Stromal cell of bone marrow (primary cell): Measurements from ENCODE around the gene GRK3.
"Not testable (repeated sequence)": the region's sequence is repeated elsewhere in the genome, so short reads cannot be mapped to it uniquely, and the experiment has no call there.

ENCODE experiments used
- DNase-seq: peaks from one replicate; pipeline ENCODE4 v3.0.0-alpha.2; 2012; ENCODE audit warnings: low read depth

GRK3 gene

DNA sequence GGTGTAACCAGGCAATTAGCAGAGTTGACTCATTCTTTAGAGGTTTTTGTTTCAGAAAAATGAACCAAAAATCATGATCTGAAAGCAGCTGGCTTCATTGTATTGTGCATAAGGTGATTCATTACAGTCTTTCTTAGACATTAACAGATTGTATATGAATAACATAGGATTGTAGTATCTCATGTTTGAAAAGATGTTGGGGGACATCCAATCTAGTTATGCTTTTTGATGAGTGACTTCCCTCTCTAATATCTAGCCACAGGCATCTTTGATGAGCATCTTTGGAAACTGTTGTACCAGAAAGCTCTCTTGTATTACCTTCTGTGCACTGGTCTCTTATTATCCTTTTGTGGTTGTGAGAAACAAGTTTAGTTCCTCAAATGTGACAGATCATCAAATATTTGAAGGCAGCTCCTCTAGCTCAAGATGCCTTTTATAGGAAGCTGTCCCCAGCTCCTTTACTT is 8.3 kb downstream of the GRK3 start:
- DNase-seq: no peak

DNA sequence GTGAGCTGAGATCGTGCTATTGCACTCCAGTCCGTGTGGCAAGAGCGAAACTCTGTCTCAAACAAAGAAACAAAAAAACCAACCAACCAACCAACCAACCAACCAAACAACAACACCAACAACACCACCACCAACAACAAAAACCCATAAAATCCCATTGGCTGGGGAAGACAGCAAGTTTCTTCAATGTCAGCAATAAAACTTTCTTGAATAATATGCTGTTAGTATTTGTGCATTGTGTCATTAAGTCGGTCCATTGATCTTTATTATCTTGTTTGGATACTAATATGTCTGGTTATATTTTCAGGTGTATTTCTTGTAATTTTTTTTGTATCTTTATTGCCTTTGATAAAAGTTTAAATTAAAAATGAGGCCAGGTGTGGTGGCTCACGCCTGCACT is 9.4 kb downstream of the GRK3 start:
- no peak for DNase-seq

DNA sequence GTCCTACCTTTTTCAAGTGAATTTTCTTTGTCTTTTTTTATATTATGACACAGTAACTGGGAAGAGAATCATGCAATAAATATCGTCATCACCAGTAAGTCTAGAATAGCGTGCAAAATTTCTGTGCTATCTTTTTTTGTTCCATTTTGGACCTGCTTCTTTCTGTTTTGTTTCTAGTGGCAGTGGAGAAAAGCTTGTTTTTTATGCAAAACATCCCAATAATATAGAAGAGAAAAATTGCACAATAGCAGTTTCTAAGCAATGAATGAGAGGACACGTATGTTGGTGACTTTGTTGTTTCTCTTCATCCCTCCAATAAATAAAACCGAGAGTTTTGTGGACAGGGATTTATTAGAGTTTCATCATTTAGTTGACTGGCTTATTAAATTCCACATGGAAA is 10.3 kb downstream of the GRK3 start:
- no peak for DNase-seq

DNA sequence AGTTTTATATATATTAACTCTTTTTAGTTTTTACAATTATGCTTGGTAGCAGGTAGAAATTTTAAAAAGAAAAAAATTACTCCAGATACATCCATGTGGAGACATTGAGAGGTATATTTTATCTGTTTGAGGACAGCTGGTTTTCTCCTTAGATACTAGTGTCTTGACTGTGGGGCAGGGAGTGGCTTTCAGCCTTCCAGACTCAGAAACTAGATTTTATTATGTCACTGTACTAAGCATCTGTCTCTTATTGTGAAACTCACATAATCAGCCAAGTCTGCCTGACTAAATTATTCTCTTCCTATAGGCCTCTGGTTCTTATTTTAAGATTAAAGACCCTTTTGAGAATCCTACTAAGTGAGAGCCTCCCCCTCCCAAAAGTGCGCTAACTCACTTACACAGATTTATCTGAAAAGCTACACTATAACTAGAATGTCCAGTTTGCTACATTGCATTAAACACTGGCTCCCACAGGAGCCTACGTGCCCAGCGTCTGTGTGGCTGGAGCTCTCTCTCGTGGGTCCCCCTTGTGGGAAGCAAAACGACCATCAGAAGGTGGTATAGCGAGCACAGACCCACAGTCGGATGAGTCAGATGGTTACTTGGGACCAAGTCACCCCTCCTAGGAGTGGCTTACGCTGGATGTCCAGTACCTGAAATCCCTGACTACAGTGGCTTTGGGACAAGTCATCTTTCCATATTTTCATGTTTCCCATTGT is 11.4 kb downstream of the GRK3 start:
- DNase-seq: not testable (repeated sequence)

DNA sequence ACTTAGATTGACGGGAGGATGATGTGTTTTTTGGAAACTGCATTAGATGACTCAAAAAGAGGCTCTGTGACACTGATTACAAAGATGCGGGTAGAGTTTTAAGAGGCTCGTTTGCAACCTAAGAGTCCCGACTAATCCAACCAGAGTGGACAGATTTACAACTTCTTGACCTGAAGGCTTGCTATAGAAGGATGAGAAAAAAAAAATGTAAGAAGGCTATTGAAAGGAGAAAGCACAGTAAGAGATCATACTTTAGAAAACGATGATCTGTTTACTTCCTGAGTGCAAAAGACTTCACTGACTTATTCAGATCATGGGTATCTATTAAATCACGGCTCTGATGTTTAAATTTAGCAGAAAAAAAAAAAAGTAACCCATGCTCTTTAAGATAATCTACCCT is 17.0 kb downstream of the GRK3 start:
- DNase-seq: not testable (repeated sequence)

DNA sequence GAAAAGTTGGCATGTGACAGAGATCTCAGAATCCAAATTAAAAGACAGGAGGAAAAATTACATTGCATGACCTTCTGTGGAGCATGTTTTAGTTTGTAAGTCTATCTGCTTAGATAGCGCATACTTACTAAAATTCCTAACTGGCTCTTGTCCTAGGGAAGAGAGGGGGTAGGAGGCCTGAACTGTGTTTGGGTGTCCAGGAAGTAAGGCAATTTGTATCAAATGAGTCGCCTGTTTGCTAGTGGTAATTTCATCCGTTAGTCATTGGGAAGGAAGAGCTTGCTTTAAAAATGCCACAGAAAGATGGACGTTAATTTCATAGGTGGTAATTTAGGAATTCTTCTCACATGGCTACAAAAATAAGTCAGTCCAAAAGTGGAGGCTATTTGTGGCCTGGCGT is 18.5 kb downstream of the GRK3 start:
- peak; percentile 18 for DNase-seq

DNA sequence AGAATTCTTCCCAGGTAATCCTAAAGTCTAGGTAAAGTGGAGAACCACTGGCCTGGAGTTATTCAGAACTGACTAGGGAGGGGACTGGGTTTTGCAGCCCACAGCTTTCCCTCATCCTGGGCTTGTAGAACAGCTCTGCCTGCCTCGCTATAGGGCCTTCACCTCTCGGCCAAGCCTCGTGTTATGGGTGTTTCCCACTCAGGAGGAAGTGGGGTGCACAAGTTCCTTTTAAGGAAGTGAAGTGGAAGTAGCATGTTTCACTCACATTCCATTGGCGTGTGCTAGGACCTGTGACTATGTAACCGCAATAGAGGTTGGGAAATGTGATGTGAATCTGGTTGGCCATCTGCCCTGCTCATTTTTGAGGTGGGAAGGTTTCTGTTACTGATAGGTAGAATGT is 20.5 kb downstream of the GRK3 start:
- DNase-seq: not testable (repeated sequence)

DNA sequence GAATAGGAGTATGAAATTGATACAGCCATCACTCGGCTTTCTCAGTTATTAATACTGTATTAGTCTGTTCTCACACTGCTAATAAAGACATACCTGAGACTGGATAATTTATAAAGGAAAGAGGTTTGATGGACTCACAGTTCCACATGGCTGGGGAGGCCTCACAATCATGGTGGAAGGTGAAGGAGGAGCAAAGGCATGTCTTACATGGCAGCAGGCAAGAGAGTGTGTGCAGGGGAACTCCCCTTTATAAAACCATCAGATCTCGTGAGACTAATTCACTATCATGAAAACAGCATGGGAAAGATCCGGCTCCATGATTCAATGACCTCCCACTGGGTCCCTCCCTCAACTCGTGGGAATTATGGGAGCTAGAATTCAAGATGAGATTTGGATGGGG is 25.2 kb downstream of the GRK3 start:
- DNase-seq: not testable (repeated sequence)

DNA sequence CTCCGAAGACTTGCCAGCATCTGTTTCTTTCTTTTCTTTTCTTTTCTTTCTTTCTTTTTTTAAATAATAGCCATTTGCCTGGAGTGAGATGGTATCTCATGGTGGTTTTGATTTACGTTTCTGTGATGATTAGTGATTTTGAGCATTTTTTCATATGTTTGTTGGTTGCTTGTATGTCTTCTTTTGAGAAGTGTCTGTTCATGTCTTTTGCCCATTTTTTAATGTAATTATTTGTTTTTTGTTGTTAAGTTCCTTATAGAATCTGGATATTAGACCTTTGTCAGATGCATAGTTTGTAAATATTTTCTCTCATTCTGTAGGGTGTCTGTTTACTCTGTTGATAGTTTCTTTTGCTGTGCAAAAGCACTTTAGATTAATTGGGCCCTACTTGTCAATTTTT is 28.8 kb downstream of the GRK3 start:
- DNase-seq: not testable (repeated sequence)

DNA sequence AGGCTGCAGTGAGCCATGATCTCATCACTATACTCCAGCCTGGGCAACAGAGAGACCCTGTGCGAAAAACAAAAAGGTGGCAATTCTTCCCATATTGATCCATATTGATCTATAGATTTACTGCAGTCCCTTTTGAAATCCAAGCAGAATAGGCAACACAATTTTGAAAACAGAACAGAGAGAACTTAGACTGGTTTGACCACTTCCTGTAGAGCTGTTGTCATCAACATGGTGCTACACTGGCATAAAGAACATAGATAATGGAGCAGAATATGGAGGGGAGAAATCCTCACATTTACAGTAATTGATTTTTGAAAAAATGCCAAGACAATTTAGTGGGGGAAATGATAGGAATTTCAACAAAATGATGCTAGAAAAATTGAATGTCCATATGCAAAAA is 34.1 kb downstream of the GRK3 start:
- no peak for DNase-seq

DNA sequence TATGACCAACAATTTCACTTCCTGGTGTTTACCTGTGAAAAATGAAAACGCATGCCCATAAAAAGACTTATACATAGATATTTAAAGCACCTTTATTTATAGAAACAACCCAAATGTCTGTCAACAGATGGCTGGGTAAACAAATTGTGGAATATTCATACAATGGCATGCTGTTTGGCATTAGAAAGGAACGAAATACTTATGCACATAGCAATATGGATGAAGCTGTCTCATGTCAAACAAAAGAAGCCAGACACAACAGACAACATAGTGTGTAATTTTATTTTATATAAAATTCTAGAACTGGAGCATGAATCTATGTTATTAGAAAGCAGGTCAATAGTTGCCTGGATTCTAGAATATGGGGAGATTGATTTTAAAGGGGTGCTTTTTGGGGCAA is 38.0 kb downstream of the GRK3 start:
- no peak for DNase-seq

DNA sequence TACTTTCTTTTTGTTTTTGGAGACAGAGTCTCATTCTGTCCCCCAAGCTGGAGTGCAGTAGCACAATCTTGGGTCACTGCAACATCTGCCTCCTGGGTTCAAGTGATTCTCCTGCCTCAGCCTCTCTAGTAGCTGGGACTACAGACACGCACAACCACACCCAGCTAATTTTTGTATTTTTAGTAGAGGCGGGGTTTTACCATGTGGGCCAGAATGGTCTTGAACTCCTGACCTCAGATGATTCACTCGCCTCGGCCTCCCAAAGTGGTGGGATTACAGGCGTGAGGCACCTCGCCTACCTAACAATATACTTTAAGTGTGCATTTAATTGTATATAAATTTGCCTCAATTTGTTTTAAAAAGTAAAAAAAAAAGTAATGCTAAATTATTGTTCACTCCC is 38.4 kb downstream of the GRK3 start:
- DNase-seq: no peak

DNA sequence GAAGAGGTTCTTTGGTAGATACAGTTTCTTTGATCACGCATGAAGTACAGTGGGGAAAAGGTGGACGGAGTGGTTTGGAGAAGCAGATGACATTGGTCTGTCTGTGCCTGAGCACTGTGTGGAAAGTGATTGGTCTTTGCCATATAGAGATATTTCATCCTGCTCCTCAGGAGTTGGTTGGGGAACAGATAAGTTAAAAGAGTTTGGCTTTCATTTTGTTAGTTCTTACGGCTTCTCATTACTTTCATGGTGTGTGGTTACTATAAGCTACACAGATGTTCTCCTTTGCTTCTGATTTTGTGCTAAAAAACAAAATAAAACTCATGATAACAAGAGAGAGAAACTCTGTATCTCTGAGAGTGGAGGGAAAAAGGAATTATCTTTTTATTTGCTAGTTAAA is 40.7 kb downstream of the GRK3 start:
- DNase-seq: not testable (repeated sequence)

DNA sequence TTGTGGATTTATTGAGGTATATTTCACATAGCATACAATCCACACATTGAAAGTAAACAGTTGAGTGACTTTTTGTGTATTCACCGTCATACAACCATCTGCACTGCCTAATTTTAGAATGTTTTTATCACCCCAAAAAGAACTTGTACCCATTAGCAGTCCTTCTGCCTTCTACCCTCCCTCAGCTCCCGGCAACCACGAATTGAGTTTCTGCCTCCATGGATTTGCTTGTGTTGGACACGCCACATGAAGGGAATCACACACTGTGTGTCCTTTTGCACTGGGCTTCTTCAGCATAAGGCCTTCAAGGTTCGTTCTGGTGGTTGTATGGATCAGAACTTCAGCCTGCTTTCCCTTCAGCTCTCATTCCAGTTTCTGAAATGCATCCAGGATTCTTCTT is 41.1 kb downstream of the GRK3 start:
- DNase-seq: not testable (repeated sequence)

DNA sequence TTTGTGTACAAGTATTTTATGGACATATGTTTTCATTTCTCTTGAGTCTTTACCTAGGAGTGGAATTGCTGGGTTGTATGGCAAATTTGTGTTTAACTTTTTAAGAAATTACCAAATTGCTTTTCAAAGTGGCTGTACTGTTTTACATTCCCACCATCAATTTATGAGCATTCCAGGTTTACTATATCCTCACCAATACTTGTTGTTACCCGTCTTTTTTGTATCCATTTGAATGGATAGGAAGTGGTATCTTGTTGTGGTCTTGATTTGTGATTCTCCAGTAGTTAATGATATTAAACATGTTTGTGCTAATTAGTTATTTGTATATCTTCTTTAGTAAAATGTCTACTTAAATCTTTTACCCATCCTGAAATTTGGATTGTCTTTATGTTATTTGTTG is 46.8 kb downstream of the GRK3 start:
- DNase-seq: not testable (repeated sequence)

DNA sequence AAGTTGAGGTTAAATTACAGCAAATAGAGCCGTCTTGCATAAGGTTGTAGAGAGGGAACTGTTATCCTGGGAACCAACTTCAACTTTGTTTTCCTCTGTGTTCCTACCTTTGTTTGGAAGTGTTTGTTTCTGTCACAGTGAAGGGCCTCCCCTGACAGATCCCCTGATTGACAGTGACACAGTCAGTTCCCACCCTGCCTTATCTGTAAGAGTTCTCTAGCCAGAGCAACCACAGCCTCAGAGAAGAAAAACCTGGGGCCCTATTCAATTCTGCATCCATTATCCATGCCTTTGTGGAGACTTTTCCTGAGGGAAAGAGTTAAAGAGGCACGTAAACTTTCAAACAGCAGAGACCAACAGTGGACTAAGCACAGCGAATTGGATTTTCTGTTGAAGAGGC is 48.7 kb downstream of the GRK3 start:
- DNase-seq: not testable (repeated sequence)

DNA sequence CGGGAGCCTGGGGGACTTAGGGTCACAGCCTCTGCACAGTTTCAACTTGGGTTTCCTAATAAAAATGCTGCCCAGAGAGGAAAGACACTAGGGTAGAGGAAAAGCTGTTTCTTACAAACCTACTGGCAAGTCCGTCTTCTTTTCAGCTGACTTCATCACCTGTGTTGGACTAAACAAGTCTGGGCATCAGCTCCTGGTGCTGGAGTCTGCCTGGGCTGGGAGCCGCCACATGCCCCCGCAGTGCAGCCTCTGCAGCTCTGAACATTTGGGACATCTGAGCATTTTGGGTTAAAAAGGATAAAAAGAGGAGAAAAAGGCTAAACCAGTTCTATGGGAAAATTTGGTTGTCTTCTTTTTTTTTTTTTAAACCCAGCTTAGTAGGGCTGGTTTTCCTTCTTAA is 49.1 kb downstream of the GRK3 start:
- not testable (repeated sequence) for DNase-seq

DNA sequence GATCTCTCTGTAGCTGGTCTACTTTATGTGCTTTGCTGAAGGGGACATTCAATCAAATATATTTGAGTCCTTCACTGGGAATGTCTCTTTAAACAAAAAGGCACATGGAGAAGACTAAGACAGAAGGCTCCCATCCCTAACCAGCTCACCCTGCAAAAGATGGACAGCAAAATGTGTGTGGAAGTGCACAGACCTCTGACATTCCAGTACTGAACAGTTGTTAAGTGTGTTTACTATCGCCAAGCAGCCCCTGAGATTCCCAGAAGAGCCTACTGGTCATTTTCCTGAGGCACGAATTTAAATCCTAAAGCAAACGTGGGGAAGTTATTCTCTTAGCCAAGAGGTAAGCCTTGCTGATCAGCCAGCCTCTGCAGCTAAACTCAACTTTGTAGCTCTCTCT is 50.3 kb downstream of the GRK3 start:
- not testable (repeated sequence) for DNase-seq

DNA sequence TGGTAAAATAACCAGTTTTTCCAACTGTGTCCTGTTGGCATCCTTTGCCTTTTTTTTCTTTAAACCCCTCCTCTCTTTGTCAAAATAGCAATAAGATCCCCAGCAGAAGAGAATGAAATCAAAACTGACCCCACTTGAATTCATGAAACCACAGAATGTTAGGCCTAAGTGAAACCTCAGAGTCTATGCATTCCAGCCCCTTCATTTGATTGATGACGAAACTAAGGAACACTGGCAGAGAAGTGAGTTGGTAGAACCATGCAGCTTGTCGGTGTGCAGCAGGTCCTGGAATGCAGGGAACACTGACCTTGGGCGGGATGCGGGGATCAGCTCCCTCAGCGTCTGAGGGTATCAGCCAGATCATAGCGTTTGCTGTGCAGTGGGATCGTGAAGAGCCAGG is 57.5 kb downstream of the GRK3 start:
- no peak for DNase-seq

DNA sequence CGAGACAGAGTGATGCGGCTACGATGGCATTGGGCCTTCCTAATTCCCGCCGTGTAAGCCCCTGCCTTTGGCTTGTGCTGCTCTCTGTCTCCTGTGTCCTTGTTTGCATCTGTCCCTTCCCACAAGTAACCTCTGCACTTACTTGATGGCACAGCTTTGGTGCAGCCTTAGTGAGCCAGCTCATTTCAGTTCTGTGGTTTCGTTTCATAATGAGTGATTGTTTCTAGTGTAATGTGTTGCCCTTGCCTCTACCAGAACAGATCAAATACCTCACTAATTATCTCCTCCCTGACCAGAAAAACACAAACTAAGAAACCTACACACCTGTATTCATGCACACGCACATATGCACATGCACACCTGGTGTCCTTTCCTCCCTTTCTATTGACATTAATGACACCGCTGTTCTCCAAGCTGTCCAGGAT is 58.8 kb downstream of the GRK3 start:
- no peak for DNase-seq

DNA sequence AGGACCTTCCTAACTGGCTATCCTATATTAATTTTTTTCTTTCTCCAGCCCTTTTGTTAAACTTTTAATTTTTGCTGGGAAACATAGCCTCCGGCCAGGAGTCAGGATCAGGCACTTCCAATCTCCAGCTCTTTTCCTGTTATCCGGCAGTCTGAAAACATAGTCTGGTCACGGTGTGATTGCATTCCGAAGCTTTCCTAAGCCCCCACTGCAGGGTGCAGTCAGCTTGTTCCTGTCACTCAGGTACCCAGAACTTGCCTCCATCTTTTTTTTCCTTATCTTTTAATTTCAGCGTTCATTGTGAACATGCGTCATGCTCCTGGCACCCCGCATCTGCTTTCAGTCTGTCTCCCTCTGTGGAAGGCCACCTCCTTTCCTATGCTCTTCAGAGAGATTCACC is 59.4 kb downstream of the GRK3 start:
- no peak for DNase-seq

DNA sequence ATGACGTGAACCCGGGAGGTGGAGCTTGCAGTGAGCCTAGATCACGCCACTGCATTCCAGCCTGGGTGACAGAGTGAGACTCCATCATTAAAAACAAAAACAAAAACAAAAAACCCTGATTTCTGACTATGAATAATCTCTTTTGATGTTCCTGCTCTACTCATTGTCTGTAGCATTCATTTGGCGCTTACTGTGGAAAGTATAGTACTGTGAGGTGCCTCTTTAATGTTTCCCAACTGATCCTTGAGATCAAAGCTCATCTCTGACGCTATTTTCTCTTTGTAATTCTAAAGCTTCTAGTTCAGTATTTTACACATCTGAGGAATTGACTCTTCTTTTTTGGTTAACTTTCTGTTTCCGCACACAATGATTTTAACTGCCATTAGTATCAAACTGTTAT is 60.0 kb downstream of the GRK3 start:
- no peak for DNase-seq

DNA sequence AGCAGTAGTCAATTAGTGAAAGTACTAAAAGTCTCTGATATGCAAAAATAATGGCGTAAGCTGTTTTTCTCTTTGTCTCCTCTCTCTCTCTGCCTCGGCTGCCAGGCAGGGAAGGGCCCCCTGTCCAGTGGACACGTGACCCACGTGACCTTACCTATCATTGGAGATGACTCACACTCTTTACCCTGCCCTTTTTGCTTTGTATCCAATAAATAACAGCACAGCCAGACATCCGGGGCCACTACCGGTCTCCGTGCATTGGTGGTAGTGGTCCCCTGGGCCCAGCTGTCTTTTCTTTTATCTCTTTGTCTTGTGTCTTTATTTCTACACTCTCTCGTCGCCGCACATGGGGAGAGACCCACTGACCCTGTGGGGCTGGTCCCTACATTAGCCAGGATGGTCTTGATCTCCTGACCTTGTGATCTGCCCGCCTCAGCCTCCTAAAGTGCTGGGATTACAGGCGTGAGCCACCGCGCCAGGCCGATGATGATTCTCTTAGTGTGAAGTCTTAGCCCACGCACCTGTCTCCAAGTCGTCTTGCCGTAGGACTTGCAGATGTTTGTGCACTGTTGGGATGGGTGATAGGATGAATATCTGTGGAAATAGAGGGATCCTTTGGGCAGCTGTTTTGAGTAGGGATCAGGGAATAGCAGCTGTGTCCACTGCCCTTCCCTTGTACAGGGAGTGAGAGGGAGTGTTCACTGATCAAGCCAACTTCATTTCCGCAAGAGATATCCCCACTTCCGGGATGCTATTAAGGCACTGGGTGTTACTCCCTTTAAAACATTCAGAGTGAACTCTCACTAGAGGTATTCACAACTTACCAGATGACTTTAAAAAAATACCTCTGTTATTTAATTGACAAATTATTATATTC is 61.5 kb downstream of the GRK3 start:
- DNase-seq: not testable (repeated sequence)
